Duodenal mucosa (tissue), 2 donors: ENCODE results near the gene TUBGCP2.

Experiments
- H3K27ac ChIP-seq: one replicate; pipeline ENCODE4 v1.7.0; 2013; ENCODE audit warnings: low read depth, low read length
- H3K27me3 ChIP-seq, 2 donors: one replicate each; pipeline ENCODE4 v1.7.0; 2013; ENCODE audit warnings: low read length in 2 of 2, control low read depth in 1 of 2; ENCODE audit not compliant: insufficient read depth in 2 of 2, control insufficient read depth in 1 of 2
- H3K36me3 ChIP-seq, 2 donors: one replicate each; pipeline ENCODE4 v1.7.0; 2013; ENCODE audit warnings: low read length in 2 of 2, control low read depth in 1 of 2; ENCODE audit not compliant: insufficient read depth in 2 of 2, control insufficient read depth in 1 of 2
- H3K4me1 ChIP-seq, 2 donors: one replicate each; pipeline ENCODE4 v1.7.0; 2013; ENCODE audit warnings: low read length in 2 of 2, control low read depth in 1 of 2; ENCODE audit not compliant: insufficient read depth in 2 of 2, control insufficient read depth in 1 of 2
- H3K4me3 ChIP-seq, 2 donors: one replicate each; pipeline ENCODE4 v1.7.0; 2013; ENCODE audit warnings: low read length in 2 of 2, low read depth in 1 of 2
- H3K9ac ChIP-seq, 2 donors: one replicate each; pipeline ENCODE4 v1.7.0; 2013; ENCODE audit warnings: low read length in 2 of 2, low read depth in 1 of 2
- H3K9me3 ChIP-seq, 2 donors: one replicate each; pipeline ENCODE4 v1.7.0; 2013; ENCODE audit warnings: low read length in 2 of 2, control low read depth in 1 of 2; ENCODE audit not compliant: control insufficient read depth in 1 of 2

The TUBGCP2 gene

DNA sequence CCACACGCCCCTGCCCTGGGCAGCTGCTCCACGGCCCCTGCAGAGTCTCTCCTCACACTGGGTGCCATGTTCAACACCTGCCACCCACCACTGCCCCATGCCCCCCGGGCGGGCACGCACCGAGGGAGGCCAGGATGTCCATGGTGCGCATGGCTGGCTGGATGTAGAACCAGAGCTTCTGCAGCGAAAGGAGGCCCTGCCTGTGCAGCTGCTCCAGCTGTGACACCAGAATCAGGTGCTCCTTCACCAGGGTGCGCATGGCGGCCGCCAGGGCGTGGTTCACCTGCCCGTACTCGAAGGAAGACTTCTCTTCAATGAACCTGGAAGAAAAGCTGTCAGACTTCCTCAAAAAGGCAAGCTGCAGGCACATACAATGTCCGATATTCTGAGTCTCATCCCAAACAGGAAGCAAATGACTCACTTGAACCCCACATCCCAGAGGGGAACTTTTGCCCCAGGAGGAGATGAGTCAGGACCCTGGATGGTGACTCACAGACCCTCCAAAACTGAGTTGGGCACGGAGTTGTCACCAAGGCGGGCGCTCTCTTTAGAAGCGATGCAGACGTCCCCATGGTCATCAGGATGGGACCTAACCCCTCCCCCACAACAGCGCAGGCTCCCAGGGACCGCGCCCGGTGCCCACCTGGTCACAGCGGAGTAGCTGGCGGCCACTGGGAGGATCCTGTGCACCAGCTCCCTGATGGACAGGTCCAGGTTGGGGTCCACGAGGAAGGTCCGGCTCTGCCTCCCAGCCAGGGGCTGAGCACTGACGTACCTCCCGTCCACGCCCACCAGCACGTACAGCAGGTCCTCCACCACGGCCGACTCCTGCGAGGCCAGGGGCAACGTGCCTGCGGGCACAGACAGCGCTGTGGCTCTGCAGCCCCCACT, 15.5 kb downstream of the TUBGCP2 start:
- no peaks in the 10 kb centered on the region for H3K9me3 ChIP-seq
- H3K36me3 ChIP-seq, result peaks cover 30 to 85% of the 10 kb centered on the region in 2 donors
- no peak overlapping the region for H3K27ac ChIP-seq
- no peaks in the 10 kb centered on the region for H3K4me1 ChIP-seq
- no peak overlapping the region for H3K4me3 ChIP-seq
- H3K27me3 ChIP-seq, result no peaks in the 10 kb centered on the region
- no peak overlapping the region for H3K9ac ChIP-seq

DNA sequence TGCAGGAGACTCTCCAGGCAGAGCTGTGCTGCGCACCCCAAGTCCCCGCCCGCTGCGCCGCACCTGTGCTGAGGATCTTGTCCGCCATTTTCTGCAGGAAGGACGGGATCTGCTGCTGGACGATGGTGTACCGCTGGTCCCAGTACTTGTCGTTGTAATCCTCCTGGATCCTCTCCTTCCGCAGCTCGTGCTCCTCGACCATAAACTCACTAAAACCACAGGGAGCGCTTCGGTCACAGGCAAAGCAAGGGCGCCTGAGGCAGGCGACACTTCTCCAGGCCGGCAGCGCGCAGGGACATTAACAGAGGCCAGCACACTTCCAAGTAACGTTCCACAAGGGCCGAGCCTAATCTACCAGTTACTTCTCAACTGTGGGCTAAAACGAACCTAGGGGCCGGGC, 18.9 kb downstream of the TUBGCP2 start:
- H3K9ac ChIP-seq, result no peak overlapping the region
- H3K36me3 ChIP-seq, result peaks cover 38 to 80% of the 10 kb centered on the region in 2 donors
- no peak overlapping the region for H3K27ac ChIP-seq
- H3K4me1 ChIP-seq, result no peaks in the 10 kb centered on the region
- H3K4me3 ChIP-seq, result no peak overlapping the region
- no peaks in the 10 kb centered on the region for H3K27me3 ChIP-seq
- no peaks in the 10 kb centered on the region for H3K9me3 ChIP-seq

DNA sequence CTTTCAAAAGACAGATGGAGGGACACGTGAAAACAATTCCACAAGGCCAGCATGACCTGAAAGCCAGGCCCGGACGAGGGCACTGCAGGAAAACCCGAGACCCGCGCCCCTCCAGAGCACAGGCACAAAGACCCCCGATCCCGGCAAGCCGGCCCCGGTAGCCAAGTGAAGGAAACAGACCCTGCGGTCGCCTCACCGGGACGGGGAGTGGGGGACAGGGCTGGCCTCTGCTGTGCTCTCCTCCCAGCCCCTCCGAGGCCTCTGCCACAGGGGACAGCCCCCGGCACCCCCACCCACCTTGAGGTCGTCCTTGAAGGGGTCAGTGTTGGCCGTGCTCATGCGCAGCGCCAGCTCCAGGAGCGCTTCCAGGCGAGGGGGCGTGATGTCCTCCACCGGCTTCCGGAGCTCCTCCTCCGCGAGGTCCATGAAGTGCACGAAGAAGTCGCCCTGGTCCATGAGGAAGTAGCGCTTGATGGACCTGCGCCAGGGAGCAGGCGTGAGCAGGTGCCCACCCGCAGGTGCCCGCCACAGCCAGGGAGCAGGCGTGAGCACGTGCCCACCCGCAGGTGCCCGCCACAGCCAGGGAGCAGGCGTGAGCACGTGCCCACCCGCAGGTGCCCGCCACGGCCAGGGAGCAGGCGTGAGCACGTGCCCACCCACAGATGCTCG, 20.7 kb downstream of the TUBGCP2 start:
- Histone ChIP-seq H3K4me1 (no peaks in the 10 kb centered on the region), H3K27me3 (no peaks in the 10 kb centered on the region), H3K27ac (no peak overlapping the region), H3K4me3 (no peak overlapping the region), H3K9me3 (no peaks in the 10 kb centered on the region), H3K36me3 (peaks cover 36 to 80% of the 10 kb centered on the region in 2 donors), H3K9ac (no peak overlapping the region)

- H3K9me3 ChIP-seq, result no peaks in the 10 kb centered on the region
- H3K27me3 ChIP-seq, result no peaks in the 10 kb centered on the region
- H3K4me3 ChIP-seq, result no peak overlapping the region
- no peak overlapping the region for H3K27ac ChIP-seq
- no peak overlapping the region for H3K9ac ChIP-seq
- H3K4me1 ChIP-seq, result no peaks in the 10 kb centered on the region
- peaks cover 37 to 88% of the 10 kb centered on the region in 2 donors for H3K36me3 ChIP-seq
Observed at GRCh38 chr10:133286366-133286765, 22.3 kb downstream of the TUBGCP2 start.

- H3K9me3 ChIP-seq, result no peaks in the 10 kb centered on the region
- no peak overlapping the region for H3K4me3 ChIP-seq
- no peaks in the 10 kb centered on the region for H3K27me3 ChIP-seq
- H3K9ac ChIP-seq, result no peak overlapping the region
- no peak overlapping the region for H3K27ac ChIP-seq
- H3K36me3 ChIP-seq, result peaks cover 39 to 91% of the 10 kb centered on the region in 2 donors
- no peaks in the 10 kb centered on the region for H3K4me1 ChIP-seq
Observed at GRCh38 chr10:133285217-133285616, 23.5 kb downstream of the TUBGCP2 start.

- Histone ChIP-seq H3K36me3 (peaks cover 42 to 85% of the 10 kb centered on the region in 2 donors), H3K4me1 (peaks cover 0 to 4% of the 10 kb centered on the region in 2 donors), H3K9ac (no peak overlapping the region)
Observed at GRCh38 chr10:133283931-133284330, 24.7 kb downstream of the TUBGCP2 start.

GRCh38 chr10:133282846-133283390, 25.8 kb downstream of the TUBGCP2 start:
- H3K27ac ChIP-seq, result no peak overlapping the region
- no peak overlapping the region for H3K4me3 ChIP-seq
- no peaks in the 10 kb centered on the region for H3K27me3 ChIP-seq
- H3K9ac ChIP-seq, result no peak overlapping the region
- H3K36me3 ChIP-seq, result peaks cover 42 to 75% of the 10 kb centered on the region in 2 donors
- H3K9me3 ChIP-seq, result no peaks in the 10 kb centered on the region
- H3K4me1 ChIP-seq, result peaks cover 7 to 13% of the 10 kb centered on the region in 2 donors

More at GRCh38 chr10:133283931-133284330, 24.7 kb downstream of the TUBGCP2 start:
- no peak overlapping the region for H3K27ac ChIP-seq
- H3K9me3 ChIP-seq, result no peaks in the 10 kb centered on the region
- no peaks in the 10 kb centered on the region for H3K27me3 ChIP-seq
- no peak overlapping the region for H3K4me3 ChIP-seq

DNA sequence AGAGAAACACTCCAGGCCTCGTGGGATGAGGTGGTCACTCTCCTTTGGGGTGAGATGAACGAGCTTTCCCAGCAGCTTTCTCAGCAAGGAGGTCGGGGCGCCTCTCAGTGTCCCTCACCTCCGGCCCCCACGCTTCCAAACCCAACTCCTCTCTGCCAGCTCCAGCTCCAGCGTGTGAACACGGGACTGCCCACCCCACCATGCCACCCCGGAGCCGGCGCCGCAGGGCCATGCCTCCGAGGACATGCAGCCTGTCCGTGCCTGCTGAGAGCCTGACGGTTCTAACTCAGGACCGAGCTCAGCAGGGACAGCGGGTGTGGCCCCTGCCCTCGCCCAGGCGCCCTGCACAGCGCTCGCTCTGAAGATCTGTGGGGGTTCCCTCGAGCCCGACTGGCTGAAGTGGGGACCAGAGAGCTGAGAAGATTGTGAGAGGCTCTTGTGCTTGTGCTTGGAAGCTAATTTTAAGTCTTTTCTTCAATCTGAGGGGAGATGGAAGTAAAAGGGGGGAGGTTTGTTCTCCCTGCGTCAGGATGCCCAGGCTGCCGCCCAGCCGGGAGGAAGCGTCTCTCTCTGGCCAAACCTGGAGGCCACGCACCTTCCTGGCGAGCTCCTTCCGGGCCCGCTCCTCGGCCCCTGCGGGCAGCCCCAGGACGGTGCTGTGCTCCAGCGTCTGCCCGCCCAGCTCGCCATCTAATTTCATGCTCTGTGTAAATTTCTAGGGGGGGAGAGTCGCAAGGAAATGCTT, 26.9 kb downstream of the TUBGCP2 start:
- peaks cover 42 to 68% of the 10 kb centered on the region in 2 donors for H3K36me3 ChIP-seq
- H3K9me3 ChIP-seq, result no peaks in the 10 kb centered on the region
- H3K4me1 ChIP-seq, result peaks cover 9 to 22% of the 10 kb centered on the region in 2 donors
- no peak overlapping the region for H3K4me3 ChIP-seq
- H3K9ac ChIP-seq, result no peak overlapping the region
- no peak overlapping the region for H3K27ac ChIP-seq
- H3K27me3 ChIP-seq, result no peaks in the 10 kb centered on the region

- peaks cover 5 to 6% of the 10 kb centered on the region in 2 donors for H3K27me3 ChIP-seq
- no peak overlapping the region for H3K9ac ChIP-seq
- no peak overlapping the region for H3K4me3 ChIP-seq
- peaks cover 9 to 25% of the 10 kb centered on the region in 2 donors for H3K4me1 ChIP-seq
- no peak overlapping the region for H3K27ac ChIP-seq
- no peaks in the 10 kb centered on the region for H3K9me3 ChIP-seq
- peaks cover 36 to 62% of the 10 kb centered on the region in 2 donors for H3K36me3 ChIP-seq
Observed at GRCh38 chr10:133281084-133281483, 27.6 kb downstream of the TUBGCP2 start.
